Right atrium auricular region (tissue), 2 donors: Measurements from ENCODE around the gene UGT1A8. TPM values are rescaled to one million over a fixed set of nuclear protein-coding genes. Genes with fewer than 3 reads are reported as not detected.

Experiments used
- DNase-seq: peaks from one replicate; pipeline ENCODE4 v3.0.0-alpha.2; 2019; ENCODE audit warnings: low spot score
- H3K27ac ChIP-seq, 2 donors: fragments of 200-600 bp; sonication (generic); 1 replicate in 1 of 2; 2 replicates in 1 of 2; pipeline ENCODE4 v1.5.1; 2016 to 2019
- H3K27me3 ChIP-seq, 2 donors: fragments of 200-600 bp; sonication (generic); one replicate each; pipeline versions ENCODE4 v1.5.1 to v1.6.0; 2017 to 2019
- H3K36me3 ChIP-seq: fragments of 200-600 bp; sonication (generic); one replicate; pipeline ENCODE4 v1.5.1; 2016
- H3K4me1 ChIP-seq, 2 donors: fragments of 200-600 bp; sonication (generic); one replicate each; pipeline versions ENCODE4 v1.5.1 to v1.6.0; 2017 to 2019
- H3K4me3 ChIP-seq, 2 donors: fragments of 200-600 bp; sonication (generic); 1 replicate in 1 of 2; 2 replicates in 1 of 2; pipeline ENCODE4 v1.5.1; 2017 to 2019; ENCODE audit warnings: mild to moderate bottlenecking in 1 of 2, moderate library complexity in 1 of 2
- H3K9me3 ChIP-seq, 2 donors: fragments of 200-600 bp; sonication (generic); one replicate each; pipeline ENCODE4 v1.5.1; 2019
- total RNA-seq, 2 donors: library from RNA; depleted of rRNA; stranded (reverse); fragments of >200 nt; gene quantifications; one replicate each; pipeline ENCODE4 v1.1.0, GENCODE V29; 2016
- TF ChIP-seq, protein P1 (sequence below), 2 donors: fragments of 200-600 bp; sonication (generic); IDR thresholded peaks; one replicate each; pipeline ENCODE4 v1.5.1; 2019; ENCODE audit warnings: antibody characterized with exemption in 2 of 2

UGT1A8 gene
- total RNA-seq, 2 donors from 2014 or later = not detected

GRCh38 chr2:233811087-233811486 lies 193.7 kb downstream of the UGT1A8 start:
- Histone ChIP-seq H3K9me3 (peaks cover 0 to 2% of the 10 kb centered on the region in 2 donors), H3K36me3 (no peaks in the 10 kb centered on the region), H3K27ac (no peak overlapping the region), H3K4me1 (no peaks in the 10 kb centered on the region), H3K27me3 (no peaks in the 10 kb centered on the region), H3K4me3 (no peak overlapping the region)
- DNase-seq = no peak
- TF ChIP-seq, protein P1, sequence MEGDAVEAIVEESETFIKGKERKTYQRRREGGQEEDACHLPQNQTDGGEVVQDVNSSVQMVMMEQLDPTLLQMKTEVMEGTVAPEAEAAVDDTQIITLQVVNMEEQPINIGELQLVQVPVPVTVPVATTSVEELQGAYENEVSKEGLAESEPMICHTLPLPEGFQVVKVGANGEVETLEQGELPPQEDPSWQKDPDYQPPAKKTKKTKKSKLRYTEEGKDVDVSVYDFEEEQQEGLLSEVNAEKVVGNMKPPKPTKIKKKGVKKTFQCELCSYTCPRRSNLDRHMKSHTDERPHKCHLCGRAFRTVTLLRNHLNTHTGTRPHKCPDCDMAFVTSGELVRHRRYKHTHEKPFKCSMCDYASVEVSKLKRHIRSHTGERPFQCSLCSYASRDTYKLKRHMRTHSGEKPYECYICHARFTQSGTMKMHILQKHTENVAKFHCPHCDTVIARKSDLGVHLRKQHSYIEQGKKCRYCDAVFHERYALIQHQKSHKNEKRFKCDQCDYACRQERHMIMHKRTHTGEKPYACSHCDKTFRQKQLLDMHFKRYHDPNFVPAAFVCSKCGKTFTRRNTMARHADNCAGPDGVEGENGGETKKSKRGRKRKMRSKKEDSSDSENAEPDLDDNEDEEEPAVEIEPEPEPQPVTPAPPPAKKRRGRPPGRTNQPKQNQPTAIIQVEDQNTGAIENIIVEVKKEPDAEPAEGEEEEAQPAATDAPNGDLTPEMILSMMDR (IDR thresholded peaks at IDR 0.05) = no peak

DNA sequence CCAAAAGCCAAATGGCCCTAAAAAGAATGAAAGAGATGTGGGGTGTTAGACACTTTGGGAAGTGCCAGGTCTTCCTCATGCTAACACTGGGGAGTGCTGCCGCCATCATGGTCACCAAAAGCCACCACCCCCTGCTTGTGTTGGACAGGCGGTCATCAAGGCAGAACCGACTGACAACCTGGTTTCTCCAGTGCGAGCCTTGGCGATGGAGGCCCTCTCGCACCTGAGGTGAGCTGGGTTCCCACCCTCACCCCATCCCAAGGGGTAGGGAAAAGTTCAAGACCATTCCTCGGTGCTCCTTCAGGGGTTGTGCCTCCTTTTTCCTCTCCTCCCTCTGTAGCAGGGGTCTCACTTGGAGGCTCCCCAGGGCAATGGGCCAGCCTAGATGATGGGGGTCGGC lies 194.3 kb downstream of the UGT1A8 start:
- no peak for DNase-seq
- no peak overlapping the region for H3K4me3 ChIP-seq
- no peaks in the 10 kb centered on the region for H3K36me3 ChIP-seq
- H3K4me1 ChIP-seq = no peaks in the 10 kb centered on the region
- TF ChIP-seq, protein P1 (IDR thresholded peaks at IDR 0.05) = no peak
- H3K27ac ChIP-seq = no peak overlapping the region
- no peaks in the 10 kb centered on the region for H3K27me3 ChIP-seq
- H3K9me3 ChIP-seq = peaks cover 0 to 9% of the 10 kb centered on the region in 2 donors

- DNase-seq = no peak
- Histone ChIP-seq H3K9me3 (peaks cover 0 to 10% of the 10 kb centered on the region in 2 donors), H3K4me1 (no peaks in the 10 kb centered on the region), H3K27ac (no peak overlapping the region), H3K4me3 (no peak overlapping the region), H3K36me3 (no peaks in the 10 kb centered on the region), H3K27me3 (no peaks in the 10 kb centered on the region)
- TF ChIP-seq, protein P1 (IDR thresholded peaks at IDR 0.05) = no peak
Observed at GRCh38 chr2:233813236-233814055, 196.0 kb downstream of the UGT1A8 start.

DNA sequence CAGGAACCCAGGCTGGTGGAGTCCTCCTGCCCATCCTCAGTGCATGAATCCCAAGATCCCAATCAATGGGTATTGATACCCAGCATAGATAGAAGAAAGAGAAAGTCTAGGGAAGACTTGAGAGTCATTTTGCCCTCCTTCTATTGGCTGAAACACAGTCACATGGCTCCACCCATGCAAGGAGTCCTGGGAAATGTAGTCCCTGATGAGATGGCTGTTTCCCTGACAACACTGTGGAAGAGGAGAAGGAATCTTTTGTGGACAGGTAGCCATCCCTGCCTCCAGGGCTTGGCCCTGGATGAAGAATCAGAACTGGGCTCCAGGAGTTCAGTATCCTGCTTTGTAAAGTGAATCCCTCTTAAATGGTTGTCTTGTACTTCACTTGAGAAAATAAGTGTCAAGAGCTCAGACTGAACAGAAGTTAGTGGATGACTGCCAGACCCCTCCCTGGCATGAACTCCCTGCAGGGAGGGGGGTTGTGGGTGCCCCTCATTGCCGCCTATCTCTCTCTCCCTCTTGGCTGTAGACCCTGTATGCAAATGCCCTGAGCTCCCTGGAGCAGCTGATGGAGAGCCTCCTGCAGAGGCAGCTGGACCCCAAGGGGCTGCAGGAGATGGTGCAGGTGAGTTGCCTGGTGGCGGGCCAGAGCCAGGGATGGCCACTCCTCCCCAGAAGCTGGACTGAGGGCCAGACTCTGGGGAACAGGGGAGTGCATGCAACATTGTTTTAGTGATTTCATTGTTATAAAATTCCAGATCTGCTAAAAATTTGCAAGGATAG lies 196.8 kb downstream of the UGT1A8 start:
- Histone ChIP-seq H3K4me1 (no peaks in the 10 kb centered on the region), H3K4me3 (no peak overlapping the region), H3K27me3 (no peaks in the 10 kb centered on the region), H3K27ac (no peak overlapping the region), H3K9me3 (peaks cover 0 to 10% of the 10 kb centered on the region in 2 donors), H3K36me3 (no peaks in the 10 kb centered on the region)
- no peak for DNase-seq
- TF ChIP-seq, protein P1 (IDR thresholded peaks at IDR 0.05) = no peak

- no peaks in the 10 kb centered on the region for H3K36me3 ChIP-seq
- DNase-seq = no peak
- TF ChIP-seq, protein P1 (IDR thresholded peaks at IDR 0.05) = no peak
- no peak overlapping the region for H3K27ac ChIP-seq
- H3K4me1 ChIP-seq = no peaks in the 10 kb centered on the region
- H3K27me3 ChIP-seq = no peaks in the 10 kb centered on the region
- peaks cover 0 to 10% of the 10 kb centered on the region in 2 donors for H3K9me3 ChIP-seq
- no peak overlapping the region for H3K4me3 ChIP-seq
Observed at GRCh38 chr2:233815861-233816260, 198.4 kb downstream of the UGT1A8 start.
